AG09309 (cell line): ENCODE measurements around the gene DYRK3.

Experiments used
- DNase-seq: peaks from one replicate; pipeline ENCODE4 v3.0.0-alpha.2; 2010; ENCODE audit warnings: low read depth
- H3K4me3 ChIP-seq: 2 replicates; pipeline ENCODE4 v1.5.1; 2011; ENCODE audit warnings: mild to moderate bottlenecking, low read depth, low read length, moderate library complexity; ENCODE audit not compliant: control insufficient read depth
- CTCF ChIP-seq: IDR thresholded peaks from 2 replicates; pipeline ENCODE4 v1.5.1; 2011; ENCODE audit warnings: mild to moderate bottlenecking, low read depth, low read length, inconsistent platforms; ENCODE audit not compliant: insufficient read depth, control insufficient read depth; ENCODE audit errors: missing control alignments

Gene DYRK3

DNA sequence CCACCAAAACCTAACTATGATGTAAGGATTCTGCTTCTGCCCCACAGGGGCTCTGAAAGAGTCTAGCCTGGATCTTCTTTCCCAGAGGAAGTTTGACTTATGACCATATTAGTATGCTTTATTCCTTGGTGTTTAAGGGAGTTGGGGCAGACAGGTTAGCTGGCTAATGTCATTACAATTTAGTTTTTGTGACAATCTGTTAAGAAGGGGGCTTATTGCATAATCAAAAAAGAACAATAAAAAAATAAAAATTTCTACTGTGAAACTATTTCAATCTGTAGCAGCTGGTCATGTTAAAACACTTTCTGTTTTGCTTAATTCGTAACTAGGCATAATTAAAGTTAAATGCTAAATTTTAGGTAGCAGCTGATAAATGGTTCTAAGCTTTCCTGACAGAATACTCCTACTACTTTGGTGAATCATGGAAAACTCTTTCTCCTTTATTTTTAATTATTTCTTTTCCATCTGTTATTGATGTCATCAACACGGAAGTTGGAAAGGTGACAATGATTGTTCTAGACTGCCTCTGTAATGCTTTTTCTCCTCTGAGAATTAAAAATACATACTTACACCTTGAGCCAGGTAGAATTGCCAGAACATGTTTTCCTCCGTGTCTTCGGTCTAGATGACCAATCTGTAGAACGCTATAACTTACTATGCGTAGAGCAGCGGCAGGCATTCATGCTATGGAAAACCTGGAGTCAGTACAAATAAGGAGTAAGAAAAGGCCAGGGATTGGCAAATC is 18.6 kb downstream of the DYRK3 start:
- DNase-seq, result no peak
- no peak for TF ChIP-seq CTCF

DNA sequence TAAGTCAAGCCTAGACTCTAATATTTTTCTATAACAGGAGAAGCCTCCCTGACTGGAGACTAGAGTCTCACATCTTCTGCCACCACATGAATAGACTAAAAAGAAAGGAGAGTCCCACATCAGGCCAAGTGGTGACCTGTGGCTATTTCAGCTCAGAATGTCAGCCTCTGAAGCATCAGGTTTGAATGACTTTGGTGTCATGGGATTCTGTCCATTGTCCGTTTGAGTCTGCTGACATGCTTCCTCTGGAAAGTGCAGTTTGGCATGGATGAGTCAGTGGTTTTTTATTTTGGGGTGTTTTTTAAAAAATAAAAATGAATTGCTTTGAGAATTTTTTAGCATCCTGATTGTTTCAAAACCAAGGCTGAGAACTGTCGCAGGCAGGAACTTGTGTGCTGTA is 19.5 kb downstream of the DYRK3 start:
- no peak overlapping the region for H3K4me3 ChIP-seq
- no peak for TF ChIP-seq CTCF
- DNase-seq, result no peak

More for the DNA sequence above, 18.6 kb downstream of the DYRK3 start:
- H3K4me3 ChIP-seq, result no peak overlapping the region

- no peak overlapping the region for H3K4me3 ChIP-seq
- no peak for DNase-seq
- TF ChIP-seq CTCF, result no peak
These were observed 20.1 kb downstream of the DYRK3 start for GRCh38 chr1:206655471-206655882.

- no peak overlapping the region for H3K4me3 ChIP-seq
- no peak for TF ChIP-seq CTCF
- DNase-seq, result no peak
These were observed 21.6 kb downstream of the DYRK3 start for GRCh38 chr1:206656936-206657335.

DNA sequence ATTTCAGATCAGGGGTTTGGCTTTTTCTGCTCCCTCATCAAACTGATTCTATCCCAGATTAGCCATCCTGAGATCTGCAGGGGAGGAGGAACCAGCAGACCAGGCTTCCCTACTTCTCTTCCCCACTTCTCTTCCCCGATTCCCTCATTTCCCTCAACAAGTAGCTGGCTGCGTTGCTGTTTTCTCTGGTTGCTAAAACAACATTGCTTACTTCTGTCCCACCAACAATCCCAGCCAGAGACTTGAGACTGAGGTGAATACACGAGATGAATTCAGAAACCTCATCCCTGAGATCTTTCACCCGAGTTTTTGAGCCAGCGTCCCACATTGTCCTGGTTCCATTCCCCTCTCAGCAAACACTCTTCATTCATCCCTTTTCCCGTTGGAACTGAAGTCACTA is 22.4 kb downstream of the DYRK3 start:
- no peak overlapping the region for H3K4me3 ChIP-seq
- no peak for TF ChIP-seq CTCF
- DNase-seq, result no peak

GRCh38 chr1:206658264-206658980 is 23.1 kb downstream of the DYRK3 start:
- DNase-seq, result no peak
- no peak overlapping the region for H3K4me3 ChIP-seq

More at GRCh38 chr1:206658264-206658980, 23.1 kb downstream of the DYRK3 start:
- TF ChIP-seq CTCF, result peak; percentile 80
